Measurements from ENCODE around the gene CTNNA3.

CTNNA3 gene

DNA sequence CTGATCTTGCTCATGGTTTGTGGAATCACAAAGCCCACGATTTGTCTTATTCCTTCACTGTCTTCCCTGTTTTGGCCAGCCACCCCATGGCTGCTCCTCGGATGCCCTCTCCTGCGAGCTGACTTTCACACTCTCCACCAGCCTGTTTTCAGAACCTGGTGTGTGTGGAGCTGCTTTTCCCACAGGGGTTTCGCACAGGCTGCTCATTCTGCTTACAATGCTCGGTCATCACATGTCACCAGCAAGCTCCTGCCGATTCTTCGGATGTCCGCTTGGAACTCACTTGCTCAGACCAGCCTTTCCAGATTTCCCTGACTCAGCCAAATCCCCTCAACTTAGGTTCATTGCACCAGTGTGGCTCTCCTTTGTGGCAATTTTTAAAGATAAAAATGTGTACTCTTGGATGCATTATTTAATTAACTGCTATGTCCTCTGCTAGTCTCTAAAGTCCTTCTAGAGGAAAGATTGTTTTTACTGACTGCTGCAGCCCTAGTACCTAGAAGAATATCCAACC, 1788.7 kb downstream of the CTNNA3 start:
- Histone ChIP-seq H3K9ac (ENCODE audit: low read length) (no peak overlapping the region), H3K4me3 (ENCODE audit: low read length) (no peak overlapping the region), H3K27me3 (replicated peaks; ENCODE audit: control insufficient read depth, insufficient read depth, low read length) (no peaks in the 10 kb centered on the region), H3K4me1 (ENCODE audit: control insufficient read depth, insufficient read depth, low read length) (no peaks in the 10 kb centered on the region), H3K9me3 (ENCODE audit: control insufficient read depth, low read length) (no peaks in the 10 kb centered on the region), H3K36me3 (ENCODE audit: control insufficient read depth, insufficient read depth, low read length, severe bottlenecking) (no peaks in the 10 kb centered on the region)
- DNase-seq (ENCODE audit: low read depth), result no peak

DNA sequence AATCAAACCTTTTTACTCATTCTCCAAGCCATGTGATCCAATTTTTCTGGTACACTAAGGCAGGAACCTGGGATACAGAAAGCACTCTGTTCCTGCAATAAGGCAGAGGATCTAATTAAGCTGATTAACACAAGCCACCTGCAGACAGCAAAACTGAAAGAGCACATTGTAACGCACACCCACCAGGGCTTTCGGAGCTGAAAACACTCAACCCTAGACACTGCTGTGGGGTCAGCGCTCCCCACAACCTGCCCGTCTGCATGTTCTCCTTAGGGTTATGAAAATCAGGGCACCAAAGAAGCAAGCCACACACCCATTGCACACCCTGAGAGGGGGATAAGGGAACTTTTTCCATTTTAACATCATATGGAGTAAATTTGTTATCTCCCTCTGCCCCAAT, 1792.4 kb downstream of the CTNNA3 start:
- Histone ChIP-seq H3K4me1 (ENCODE audit: control insufficient read depth, insufficient read depth, low read length) (no peaks in the 10 kb centered on the region), H3K4me3 (ENCODE audit: low read length) (no peak overlapping the region), H3K9ac (ENCODE audit: low read length) (no peak overlapping the region), H3K27me3 (replicated peaks; ENCODE audit: control insufficient read depth, insufficient read depth, low read length) (no peaks in the 10 kb centered on the region), H3K9me3 (ENCODE audit: control insufficient read depth, low read length) (no peaks in the 10 kb centered on the region), H3K36me3 (ENCODE audit: control insufficient read depth, insufficient read depth, low read length, severe bottlenecking) (no peaks in the 10 kb centered on the region)
- DNase-seq (ENCODE audit: low read depth), result no peak

DNA sequence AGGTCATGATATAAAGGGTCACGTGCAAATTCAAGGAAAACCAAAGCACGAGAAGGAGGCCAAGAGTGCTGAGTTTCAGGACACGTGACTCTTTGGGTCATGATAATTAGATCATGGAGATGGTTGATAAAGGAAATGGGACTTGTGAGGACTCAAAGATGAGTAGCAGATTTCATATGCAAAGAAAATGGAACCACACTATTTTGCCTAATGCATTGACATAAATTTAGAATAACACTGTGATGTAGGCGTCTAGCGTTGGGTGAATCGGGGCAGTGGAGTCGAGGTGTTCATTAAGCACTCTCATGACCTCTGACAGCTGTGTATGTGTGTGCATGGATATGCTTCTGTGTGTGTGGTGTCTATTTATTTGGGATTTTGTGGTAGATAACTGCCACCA, 1795.7 kb downstream of the CTNNA3 start:
- Histone ChIP-seq H3K9ac (ENCODE audit: low read length) (no peak overlapping the region), H3K36me3 (ENCODE audit: control insufficient read depth, insufficient read depth, low read length, severe bottlenecking) (no peaks in the 10 kb centered on the region), H3K27me3 (replicated peaks; ENCODE audit: control insufficient read depth, insufficient read depth, low read length) (no peaks in the 10 kb centered on the region), H3K9me3 (ENCODE audit: control insufficient read depth, low read length) (no peaks in the 10 kb centered on the region), H3K4me3 (ENCODE audit: low read length) (no peak overlapping the region), H3K4me1 (ENCODE audit: control insufficient read depth, insufficient read depth, low read length) (no peaks in the 10 kb centered on the region)
- no peak for DNase-seq (ENCODE audit: low read depth)

DNA sequence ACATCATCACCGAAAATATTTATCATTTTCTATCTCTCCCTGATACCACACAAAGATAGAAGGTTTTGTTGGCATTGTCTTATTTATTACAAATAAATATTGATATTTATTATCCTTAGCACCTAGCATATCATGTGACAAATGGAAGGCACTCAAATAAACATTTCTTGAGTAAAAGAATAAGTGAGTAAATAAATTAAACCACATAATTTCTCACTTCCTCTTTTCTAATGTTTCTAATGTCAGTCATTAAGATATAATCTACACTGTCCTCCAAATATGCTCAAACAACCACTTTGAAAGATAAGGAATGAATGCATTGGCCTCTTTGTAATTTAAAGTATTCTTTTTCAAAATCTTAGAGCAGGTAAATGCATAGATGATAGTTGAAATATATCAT, 1797.9 kb downstream of the CTNNA3 start:
- H3K4me3 ChIP-seq (ENCODE audit: low read length), result no peak overlapping the region
- no peaks in the 10 kb centered on the region for H3K4me1 ChIP-seq (ENCODE audit: control insufficient read depth, insufficient read depth, low read length)
- H3K9me3 ChIP-seq (ENCODE audit: control insufficient read depth, low read length), result no peaks in the 10 kb centered on the region
- no peaks in the 10 kb centered on the region for H3K27me3 ChIP-seq (replicated peaks; ENCODE audit: control insufficient read depth, insufficient read depth, low read length)
- no peaks in the 10 kb centered on the region for H3K36me3 ChIP-seq (ENCODE audit: control insufficient read depth, insufficient read depth, low read length, severe bottlenecking)
- no peak overlapping the region for H3K9ac ChIP-seq (ENCODE audit: low read length)
- DNase-seq (ENCODE audit: low read depth), result no peak

DNA sequence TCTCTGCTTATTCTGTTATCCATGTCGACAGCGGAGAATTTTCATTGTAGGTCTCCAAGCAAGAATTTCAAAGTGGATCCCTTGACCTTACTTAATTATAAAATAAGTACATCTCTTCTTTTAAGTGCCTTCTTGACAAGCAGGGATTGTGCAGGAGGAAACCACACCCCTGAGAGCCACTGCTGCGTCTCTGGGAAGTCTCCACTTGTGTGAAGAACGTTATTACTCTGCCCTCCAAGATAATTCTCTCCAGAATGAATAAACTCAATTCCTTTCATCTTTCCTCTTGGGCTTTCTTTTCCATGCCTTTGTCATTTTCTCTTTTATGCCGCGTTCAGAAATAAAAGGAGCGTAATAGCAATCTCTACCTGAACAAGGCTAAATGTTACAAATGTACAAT, 1801.0 kb downstream of the CTNNA3 start:
- Histone ChIP-seq H3K36me3 (ENCODE audit: control insufficient read depth, insufficient read depth, low read length, severe bottlenecking) (no peaks in the 10 kb centered on the region), H3K9me3 (ENCODE audit: control insufficient read depth, low read length) (no peaks in the 10 kb centered on the region), H3K4me3 (ENCODE audit: low read length) (no peak overlapping the region), H3K27me3 (replicated peaks; ENCODE audit: control insufficient read depth, insufficient read depth, low read length) (no peaks in the 10 kb centered on the region), H3K9ac (ENCODE audit: low read length) (no peak overlapping the region), H3K4me1 (ENCODE audit: control insufficient read depth, insufficient read depth, low read length) (no peaks in the 10 kb centered on the region)
- DNase-seq (ENCODE audit: low read depth), result no peak

DNA sequence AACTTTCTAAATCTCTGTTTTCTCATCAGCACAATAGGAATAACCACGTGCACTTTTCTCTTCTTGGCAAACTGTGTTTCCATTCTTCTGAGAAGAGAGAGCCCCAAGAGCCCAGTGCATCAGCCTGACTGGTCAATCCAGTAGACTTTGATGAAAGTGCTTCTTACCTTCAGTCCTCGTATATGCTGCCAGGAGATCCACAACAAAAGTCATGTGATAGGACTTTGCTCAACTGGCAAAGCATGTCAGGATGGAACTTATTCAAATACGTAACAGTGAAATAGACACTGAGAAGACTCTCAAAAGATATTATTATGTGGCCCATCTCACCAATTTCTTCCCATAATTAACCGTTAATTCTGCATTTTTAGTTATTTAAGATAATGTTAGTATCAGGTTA, 1801.6 kb downstream of the CTNNA3 start:
- no peaks in the 10 kb centered on the region for H3K9me3 ChIP-seq (ENCODE audit: control insufficient read depth, low read length)
- DNase-seq (ENCODE audit: low read depth), result no peak
- no peaks in the 10 kb centered on the region for H3K36me3 ChIP-seq (ENCODE audit: control insufficient read depth, insufficient read depth, low read length, severe bottlenecking)
- no peak overlapping the region for H3K9ac ChIP-seq (ENCODE audit: low read length)
- H3K4me1 ChIP-seq (ENCODE audit: control insufficient read depth, insufficient read depth, low read length), result no peaks in the 10 kb centered on the region
- H3K4me3 ChIP-seq (ENCODE audit: low read length), result no peak overlapping the region
- no peaks in the 10 kb centered on the region for H3K27me3 ChIP-seq (replicated peaks; ENCODE audit: control insufficient read depth, insufficient read depth, low read length)

DNA sequence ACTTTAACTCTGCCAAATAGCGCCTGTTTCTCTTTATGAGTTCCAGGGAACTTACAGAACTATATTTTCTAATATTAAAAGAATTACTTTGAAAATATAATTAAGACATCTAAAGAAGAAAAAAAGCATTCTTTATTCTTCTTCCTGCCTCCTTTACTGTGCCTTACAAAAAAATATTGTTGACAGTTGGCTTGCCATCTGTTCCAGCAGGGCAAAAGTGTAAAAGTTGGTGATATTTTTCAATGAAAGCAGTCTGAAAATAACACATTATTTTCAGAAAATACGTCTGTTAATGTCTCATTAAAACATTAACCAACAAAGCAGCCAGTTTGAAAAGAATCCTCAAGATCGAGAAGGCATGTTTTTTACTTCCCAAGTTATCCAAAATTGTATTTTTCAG, 1802.3 kb downstream of the CTNNA3 start:
- no peak for DNase-seq (ENCODE audit: low read depth)
- Histone ChIP-seq H3K27me3 (replicated peaks; ENCODE audit: control insufficient read depth, insufficient read depth, low read length) (no peaks in the 10 kb centered on the region), H3K9me3 (ENCODE audit: control insufficient read depth, low read length) (no peaks in the 10 kb centered on the region), H3K4me1 (ENCODE audit: control insufficient read depth, insufficient read depth, low read length) (no peaks in the 10 kb centered on the region), H3K4me3 (ENCODE audit: low read length) (no peak overlapping the region), H3K36me3 (ENCODE audit: control insufficient read depth, insufficient read depth, low read length, severe bottlenecking) (no peaks in the 10 kb centered on the region), H3K9ac (ENCODE audit: low read length) (no peak overlapping the region)

DNA sequence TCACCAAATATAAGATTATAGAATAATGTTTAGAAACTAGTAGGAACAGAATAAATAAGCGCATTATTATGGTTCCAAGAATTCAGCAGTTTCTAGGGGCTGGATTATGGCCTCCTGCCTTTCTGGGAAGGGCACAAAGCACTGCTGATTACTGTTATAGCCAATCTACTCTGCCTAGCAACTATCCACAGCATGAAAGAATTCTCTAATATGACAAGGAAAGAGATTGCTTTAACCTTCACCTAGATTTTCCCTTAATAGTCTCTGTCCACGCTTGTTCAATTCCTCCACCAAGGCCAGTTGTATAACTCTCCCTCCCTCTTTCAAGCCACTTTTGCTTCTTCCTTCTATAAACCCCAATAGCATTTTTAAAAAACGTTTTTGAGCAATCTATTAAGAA, 1803.7 kb downstream of the CTNNA3 start:
- Histone ChIP-seq H3K9me3 (ENCODE audit: control insufficient read depth, low read length) (peaks cover 6% of the 10 kb centered on the region), H3K4me1 (ENCODE audit: control insufficient read depth, insufficient read depth, low read length) (no peaks in the 10 kb centered on the region)
- DNase-seq (ENCODE audit: low read depth), result no peak

DNA sequence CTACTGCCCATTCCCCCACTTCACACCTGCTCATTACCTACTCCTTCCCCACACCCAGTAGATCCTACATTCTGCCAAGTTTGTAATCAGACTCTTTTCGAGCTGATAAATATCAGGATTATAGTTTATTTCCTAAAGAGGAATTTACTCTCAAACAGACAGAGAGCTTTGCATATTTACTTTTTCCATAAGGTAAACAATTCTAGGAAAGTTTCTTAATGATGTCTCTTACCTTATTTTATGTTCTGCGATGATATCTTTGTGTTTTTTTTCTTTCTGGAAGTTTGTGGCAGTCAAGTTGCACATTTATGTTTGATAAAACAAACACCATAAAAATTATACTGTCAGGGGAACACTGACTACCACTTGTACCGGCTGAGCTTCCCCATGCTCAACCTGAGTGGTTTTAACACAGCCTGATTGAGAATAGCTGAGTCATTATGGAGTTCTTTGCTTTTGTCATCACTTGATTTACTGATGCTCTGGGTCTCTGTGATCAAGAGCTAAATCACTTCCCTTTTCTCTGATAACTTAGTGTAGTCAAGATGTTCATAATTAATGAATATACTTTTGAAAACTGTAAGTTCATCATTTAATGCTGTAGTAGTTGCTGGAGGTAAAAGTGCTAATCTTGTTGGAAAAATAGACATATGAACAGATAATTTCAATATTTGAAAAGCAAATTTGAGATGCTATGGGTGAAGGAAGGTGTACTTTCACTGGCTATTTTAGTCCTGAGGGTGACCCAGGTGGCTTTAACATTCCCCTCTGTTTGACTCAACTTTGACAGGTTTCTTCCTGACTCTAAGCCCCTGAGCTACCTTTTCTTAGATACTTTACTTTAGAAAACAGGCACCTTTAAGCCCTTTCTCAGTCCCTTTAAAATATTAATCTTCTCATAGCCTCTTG, 1804.7 kb downstream of the CTNNA3 start:
- no peak overlapping the region for H3K4me3 ChIP-seq (ENCODE audit: low read length)
- peaks cover 13% of the 10 kb centered on the region for H3K9me3 ChIP-seq (ENCODE audit: control insufficient read depth, low read length)
- no peaks in the 10 kb centered on the region for H3K36me3 ChIP-seq (ENCODE audit: control insufficient read depth, insufficient read depth, low read length, severe bottlenecking)
- no peaks in the 10 kb centered on the region for H3K4me1 ChIP-seq (ENCODE audit: control insufficient read depth, insufficient read depth, low read length)
- no peak for DNase-seq (ENCODE audit: low read depth)
- no peaks in the 10 kb centered on the region for H3K27me3 ChIP-seq (replicated peaks; ENCODE audit: control insufficient read depth, insufficient read depth, low read length)
- H3K9ac ChIP-seq (ENCODE audit: low read length), result no peak overlapping the region

More for the DNA sequence above, 1803.7 kb downstream of the CTNNA3 start:
- Histone ChIP-seq H3K4me3 (ENCODE audit: low read length) (no peak overlapping the region), H3K9ac (ENCODE audit: low read length) (no peak overlapping the region), H3K36me3 (ENCODE audit: control insufficient read depth, insufficient read depth, low read length, severe bottlenecking) (no peaks in the 10 kb centered on the region), H3K27me3 (replicated peaks; ENCODE audit: control insufficient read depth, insufficient read depth, low read length) (no peaks in the 10 kb centered on the region)

DNA sequence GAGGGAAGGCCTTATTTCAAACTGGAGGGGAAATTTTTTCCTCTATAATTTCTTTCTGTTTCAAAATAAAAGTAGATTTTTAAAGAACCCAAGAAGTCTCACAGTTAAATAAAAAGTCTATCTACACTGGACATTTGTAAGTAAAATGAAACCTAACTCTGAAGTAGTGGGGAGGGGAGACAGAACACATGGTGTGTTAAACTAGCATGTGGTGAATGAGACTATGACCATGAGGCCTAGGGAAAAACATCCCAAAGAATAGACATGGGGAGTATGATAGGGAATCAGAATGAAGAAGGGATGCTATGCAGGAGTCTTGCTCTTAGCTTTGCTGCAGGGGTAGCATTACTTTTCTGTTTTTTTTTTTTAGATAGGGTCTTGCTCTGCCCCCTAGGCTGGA, 1831.5 kb downstream of the CTNNA3 start:
- Histone ChIP-seq H3K4me3 (ENCODE audit: low read length) (no peak overlapping the region), H3K27me3 (replicated peaks; ENCODE audit: control insufficient read depth, insufficient read depth, low read length) (no peaks in the 10 kb centered on the region), H3K9me3 (ENCODE audit: control insufficient read depth, low read length) (no peaks in the 10 kb centered on the region), H3K4me1 (ENCODE audit: control insufficient read depth, insufficient read depth, low read length) (no peaks in the 10 kb centered on the region), H3K36me3 (ENCODE audit: control insufficient read depth, insufficient read depth, low read length, severe bottlenecking) (no peaks in the 10 kb centered on the region), H3K9ac (ENCODE audit: low read length) (no peak overlapping the region)
- DNase-seq (ENCODE audit: low read depth), result no peak

DNA sequence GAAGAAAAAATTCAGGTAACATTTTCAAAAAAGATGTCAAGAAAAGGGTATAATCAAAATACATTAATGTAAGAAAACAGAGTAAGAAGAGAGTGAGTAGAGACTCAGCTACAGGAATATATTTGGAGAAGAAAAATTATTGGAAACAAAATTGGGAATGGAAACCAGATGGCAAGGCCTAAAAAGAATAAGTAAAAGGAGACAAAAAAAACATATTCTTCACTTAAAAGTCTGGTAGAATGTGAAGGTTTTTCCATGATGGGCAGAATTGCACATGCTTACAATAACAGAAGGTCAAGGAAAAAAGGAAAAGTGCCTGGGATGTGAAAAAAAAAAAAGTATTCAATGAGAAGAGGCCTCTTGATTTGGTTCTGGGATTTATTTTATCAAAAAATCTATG, 1832.0 kb downstream of the CTNNA3 start:
- Histone ChIP-seq H3K36me3 (ENCODE audit: control insufficient read depth, insufficient read depth, low read length, severe bottlenecking) (no peaks in the 10 kb centered on the region), H3K4me1 (ENCODE audit: control insufficient read depth, insufficient read depth, low read length) (no peaks in the 10 kb centered on the region), H3K9me3 (ENCODE audit: control insufficient read depth, low read length) (no peaks in the 10 kb centered on the region), H3K4me3 (ENCODE audit: low read length) (no peak overlapping the region), H3K9ac (ENCODE audit: low read length) (no peak overlapping the region), H3K27me3 (replicated peaks; ENCODE audit: control insufficient read depth, insufficient read depth, low read length) (no peaks in the 10 kb centered on the region)
- DNase-seq (ENCODE audit: low read depth), result no peak
